ENCODE data around the gene DPP8.

The DPP8 gene

GRCh38 chr15:65516997-65517865 is at the start of gene DPP8:
Gene DPP8, minus strand, starts transcription at chr15:65517689. Its CDS starts 5,136 bp downstream, at chr15:65512553.
- Histone ChIP-seq H3K9me3 (ENCODE audit: control insufficient read depth, insufficient read depth, low read depth, low read length) (no peaks in the 10 kb centered on the region), H3K4me1 (ENCODE audit: control insufficient read depth, insufficient read depth, low read length) (peaks cover 18% of the 10 kb centered on the region), H3K27ac (ENCODE audit: extremely low read depth, low read depth, low read length) (peak within 1 kb of the TSS; percentile 90), H3K36me3 (ENCODE audit: control insufficient read depth in 2 of 2, insufficient read depth in 1 of 2, low read length in 2 of 2) (peaks cover 4 to 19% of the 10 kb centered on the region in 2 experiments; a peak in 1 of 3 replicates), H3K4me3 (ENCODE audit: low read depth, low read length) (peak within 1 kb of the TSS; percentile 99)
- CTCF ChIA-PET = interaction anchor here (0.5 to 1.3 kb wide), 13 partner anchors 10 to 1787 kb away, joined by 3 to 18 read pairs (median 3); partner anchors contain the start of genes HACD3 and INTS14
- POLR2A ChIA-PET = interaction anchor here (0.6 to 2.2 kb wide), 22 partner anchors 10 to 1131 kb away, joined by 3 to 37 read pairs (median 4); partner anchors contain the start of genes HACD3, INTS14 and SLC24A1
- TF ChIP-seq ZBTB17 (tag by site-specific recombination; IDR thresholded peaks at IDR 0.05) (peak; percentile 100), TRIM28 (IDR thresholded peaks at IDR 0.05; ENCODE audit: borderline replicate concordance, low read length) (peak; percentile 34; the same call in 1 of the 2 replicates), ZNF292 (tag by site-specific recombination; IDR thresholded peaks at IDR 0.05; ENCODE audit: borderline replicate concordance, low read depth) (no peak), ZNF366 (tag by site-specific recombination; conservative IDR thresholded peaks at IDR 0.05) (peak; percentile 56), ZSCAN4 (tag by site-specific recombination; IDR thresholded peaks at IDR 0.05) (peak; percentile 64), SCRT2 (tag by site-specific recombination; IDR thresholded peaks at IDR 0.05) (peak; percentile 65; the same call in 1 of the 2 replicates), ZNF426 (tag by site-specific recombination; IDR thresholded peaks at IDR 0.05) (no peak), ZNF350 (tag by site-specific recombination; IDR thresholded peaks at IDR 0.05) (no peak), AEBP2 (tag by site-specific recombination; IDR thresholded peaks at IDR 0.05; ENCODE audit: borderline replicate concordance) (no peak), ZNF18 (tag by site-specific recombination; IDR thresholded peaks at IDR 0.05) (peak; percentile 52), ZNF394 (tag by site-specific recombination; IDR thresholded peaks at IDR 0.05; ENCODE audit: borderline replicate concordance) (peak; percentile 86; the same call in 1 of the 2 replicates), ZNF747 (tag by site-specific recombination; IDR thresholded peaks at IDR 0.05) (no peak), PRDM10 (tag by site-specific recombination; IDR thresholded peaks at IDR 0.05) (peak; percentile 55; the same call in 1 of the 2 replicates), HOXD13 (CRISPR knock-in tag; IDR thresholded peaks at IDR 0.05; ENCODE audit: borderline replicate concordance) (no peak), ZSCAN18 (tag by site-specific recombination; IDR thresholded peaks at IDR 0.05) (peak; percentile 37; the same call in 1 of the 2 replicates), ZNF248 (tag by site-specific recombination; IDR thresholded peaks at IDR 0.05) (no peak), KLF8 (tag by site-specific recombination; IDR thresholded peaks at IDR 0.05) (peak; percentile 98), ZNF221 (tag by site-specific recombination; IDR thresholded peaks at IDR 0.05; ENCODE audit: borderline replicate concordance) (peak; percentile 44; the same call in 1 of the 2 replicates), ZNF214 (tag by site-specific recombination; IDR thresholded peaks at IDR 0.05; ENCODE audit: borderline replicate concordance) (no peak), ZFP37 (tag by site-specific recombination; IDR thresholded peaks at IDR 0.05) (peak; percentile 99), ZBTB1 (tag by site-specific recombination; IDR thresholded peaks at IDR 0.05) (peak; percentile 24; the same call in 1 of the 2 replicates), SALL2 (tag by site-specific recombination; IDR thresholded peaks at IDR 0.05; ENCODE audit: borderline replicate concordance) (no peak), ZNF843 (tag by site-specific recombination; IDR thresholded peaks at IDR 0.05) (peak; percentile 87), ZNF704 (tag by site-specific recombination; IDR thresholded peaks at IDR 0.05) (peak; percentile 64; the same call in 1 of the 2 replicates), SP3 (tag by site-specific recombination; IDR thresholded peaks at IDR 0.05) (peak; percentile 92)
